Memory B cell (primary cell): ENCODE measurements around the gene RASA4B.
"Not testable (repeated sequence)": the region's sequence is repeated elsewhere in the genome, so short reads cannot be mapped to it uniquely, and the experiment has no call there.

Experiments used
- ATAC-seq: fragments of 150-1000 bp; cut with Tn5 transposase; 2 replicates; pipeline ENCODE4 v1.10.0; 2021; ENCODE audit warnings: low read depth, mild to moderate bottlenecking, moderate library complexity
- DNase-seq, 2 donors: peaks; one replicate each; pipeline ENCODE4 v3.0.0; 2022; ENCODE audit warnings: low spot score in 2 of 2
- H3K27ac Mint-ChIP-seq: one replicate; pipeline ENCODE4 v1.8.0; 2022; ENCODE audit warnings: mild to moderate bottlenecking, moderate library complexity, mixed read lengths
- H3K27me3 Mint-ChIP-seq: one replicate; pipeline ENCODE4 v1.8.0; 2022; ENCODE audit warnings: mixed read lengths
- H3K36me3 Mint-ChIP-seq: one replicate; pipeline ENCODE4 v1.8.0; 2022; ENCODE audit warnings: mild to moderate bottlenecking, mixed read lengths
- H3K4me1 Mint-ChIP-seq: one replicate; pipeline ENCODE4 v1.8.0; 2022; ENCODE audit warnings: mixed read lengths
- H3K4me3 Mint-ChIP-seq: one replicate; pipeline ENCODE4 v1.8.0; 2022; ENCODE audit warnings: mild to moderate bottlenecking, moderate library complexity, mixed read lengths
- H3K9me3 Mint-ChIP-seq: one replicate; pipeline ENCODE4 v1.8.0; 2022; ENCODE audit warnings: mixed read lengths

The RASA4B gene

DNA sequence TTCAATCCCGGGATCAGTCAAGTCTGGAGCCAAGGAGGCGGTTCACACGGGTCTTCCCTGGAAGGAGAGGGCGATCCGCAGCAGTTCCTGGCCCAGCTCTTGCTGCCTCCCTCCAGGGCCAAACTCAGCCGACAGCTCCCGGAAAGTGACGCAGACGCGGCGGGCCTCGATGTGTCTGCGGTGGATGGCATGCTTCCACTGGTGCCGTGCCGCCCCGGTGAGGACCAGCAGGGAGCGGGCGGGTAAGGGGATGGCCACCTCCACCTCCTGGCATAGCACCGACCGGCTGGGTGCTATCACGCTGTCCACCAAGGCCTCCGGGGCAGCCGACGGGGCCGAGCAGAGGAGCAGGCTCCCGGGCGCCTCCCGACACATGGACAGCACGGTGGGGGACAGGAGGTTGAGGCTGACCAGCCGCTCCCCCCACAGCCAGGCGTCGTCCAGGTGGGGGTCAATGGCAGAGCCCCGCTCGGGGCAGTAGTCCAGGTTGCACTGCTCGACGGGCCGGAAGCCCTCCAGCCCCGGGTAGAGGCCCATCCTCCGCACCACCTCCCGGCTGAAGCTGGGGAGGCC, 60.1 kb downstream of the RASA4B start:
- no peak overlapping the region for H3K4me3 Mint-ChIP-seq
- ATAC-seq (no peak), DNase-seq (no peak)
- H3K27ac Mint-ChIP-seq = no peak overlapping the region
- peaks cover 2% of the 10 kb centered on the region for H3K36me3 Mint-ChIP-seq
- H3K27me3 Mint-ChIP-seq = no peaks in the 10 kb centered on the region
- H3K4me1 Mint-ChIP-seq = peaks cover 6% of the 10 kb centered on the region
- H3K9me3 Mint-ChIP-seq = no peaks in the 10 kb centered on the region

DNA sequence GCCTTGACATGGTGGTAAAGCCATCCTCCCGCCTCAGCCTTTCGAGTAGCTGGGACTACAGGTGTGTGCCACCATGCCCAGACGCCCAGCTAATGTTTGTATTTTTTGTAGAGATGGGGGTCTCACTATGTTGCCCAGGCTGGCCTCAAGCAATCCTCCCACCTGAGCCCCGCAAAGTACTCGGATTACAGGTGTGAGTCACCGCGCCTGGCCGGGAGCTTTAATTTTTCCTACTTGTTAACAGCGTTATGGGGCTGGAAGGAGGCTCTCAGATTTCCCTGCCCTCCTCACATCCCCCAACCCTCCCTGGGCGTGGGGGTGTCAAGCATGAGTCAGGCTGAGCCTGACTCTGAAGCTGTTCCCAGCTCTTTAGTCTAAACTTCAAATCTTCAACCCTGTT, 61.2 kb downstream of the RASA4B start:
- Mint-ChIP-seq H3K36me3 (peaks cover 2% of the 10 kb centered on the region), H3K9me3 (no peaks in the 10 kb centered on the region), H3K4me1 (peaks cover 6% of the 10 kb centered on the region), H3K27ac (no peak overlapping the region), H3K27me3 (no peaks in the 10 kb centered on the region), H3K4me3 (no peak overlapping the region)
- DNase-seq = no peak
- no peak for ATAC-seq

DNA sequence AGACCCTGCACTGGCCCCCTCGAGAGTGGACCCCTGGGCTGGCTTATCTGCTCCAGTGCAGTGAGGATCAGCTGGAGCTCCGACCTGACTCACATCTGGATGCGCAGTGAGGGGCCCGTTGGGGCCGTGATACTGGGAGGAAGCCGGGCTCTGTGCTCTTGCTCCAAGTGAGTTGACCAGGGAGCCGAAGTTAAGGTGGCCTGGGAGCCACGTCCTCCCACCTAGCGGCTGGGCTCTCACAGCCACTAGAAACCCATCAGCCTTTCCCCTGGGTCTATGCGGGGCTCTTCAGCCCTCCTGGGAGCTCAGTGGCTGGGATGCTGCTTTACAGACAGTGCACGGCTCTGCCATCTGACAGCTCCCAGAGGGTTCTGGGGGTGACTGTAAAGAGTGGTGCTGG, 62.0 kb downstream of the RASA4B start:
- peaks cover 3% of the 10 kb centered on the region for H3K4me1 Mint-ChIP-seq
- H3K27me3 Mint-ChIP-seq = no peaks in the 10 kb centered on the region
- H3K4me3 Mint-ChIP-seq = no peak overlapping the region
- H3K9me3 Mint-ChIP-seq = no peaks in the 10 kb centered on the region
- DNase-seq (no peak), ATAC-seq (no peak)
- no peak overlapping the region for H3K27ac Mint-ChIP-seq
- peaks cover 2% of the 10 kb centered on the region for H3K36me3 Mint-ChIP-seq

DNA sequence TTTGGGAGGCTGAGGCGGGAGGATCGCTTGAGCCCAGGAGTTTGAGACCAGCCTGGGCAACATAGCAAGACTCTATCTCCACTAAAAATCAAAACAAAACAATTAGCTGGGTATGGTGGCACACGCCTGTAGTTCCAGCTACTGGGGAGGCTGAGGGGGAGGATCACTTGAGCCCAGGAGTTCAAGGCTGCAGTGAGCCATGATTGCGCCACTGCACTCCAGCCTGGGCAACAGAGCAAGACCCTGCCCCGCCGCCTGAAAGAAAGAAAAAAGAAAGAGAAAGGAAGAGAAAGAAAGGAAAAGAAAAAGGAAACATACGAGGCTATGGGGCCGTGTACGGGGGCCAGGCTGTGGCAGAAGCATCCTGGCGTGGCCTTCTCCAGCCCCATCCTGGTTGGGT, 62.6 kb downstream of the RASA4B start:
- H3K9me3 Mint-ChIP-seq, H3K27me3 Mint-ChIP-seq, H3K36me3 Mint-ChIP-seq, ATAC-seq, H3K4me3 Mint-ChIP-seq, H3K27ac Mint-ChIP-seq, DNase-seq, H3K4me1 Mint-ChIP-seq: not testable (repeated sequence)

DNA sequence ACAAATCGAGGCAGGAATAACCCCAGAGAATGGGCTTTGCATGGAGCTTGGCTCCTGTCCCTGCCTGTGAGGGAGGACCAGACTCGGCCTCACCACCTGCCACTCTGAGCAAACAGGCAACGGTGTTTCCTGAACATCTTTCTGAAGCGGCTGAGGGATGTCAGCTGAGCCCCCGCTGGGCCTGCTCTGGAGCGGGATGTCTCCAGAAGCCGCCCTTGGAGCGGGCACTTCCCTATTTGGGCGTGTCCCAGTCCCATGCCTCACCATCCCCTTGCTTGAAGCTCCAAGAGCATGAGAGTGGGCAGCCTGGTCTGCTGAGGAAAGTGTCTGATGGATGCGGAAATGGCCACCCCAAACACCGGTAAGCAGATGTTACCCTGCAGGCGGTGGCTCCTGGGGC, 63.1 kb downstream of the RASA4B start:
- Mint-ChIP-seq H3K36me3 (peaks cover 2% of the 10 kb centered on the region), H3K9me3 (no peaks in the 10 kb centered on the region), H3K4me1 (peaks cover 7% of the 10 kb centered on the region), H3K27me3 (no peaks in the 10 kb centered on the region), H3K27ac (no peak overlapping the region), H3K4me3 (no peak overlapping the region)
- ATAC-seq (no peak), DNase-seq (no peak)

DNA sequence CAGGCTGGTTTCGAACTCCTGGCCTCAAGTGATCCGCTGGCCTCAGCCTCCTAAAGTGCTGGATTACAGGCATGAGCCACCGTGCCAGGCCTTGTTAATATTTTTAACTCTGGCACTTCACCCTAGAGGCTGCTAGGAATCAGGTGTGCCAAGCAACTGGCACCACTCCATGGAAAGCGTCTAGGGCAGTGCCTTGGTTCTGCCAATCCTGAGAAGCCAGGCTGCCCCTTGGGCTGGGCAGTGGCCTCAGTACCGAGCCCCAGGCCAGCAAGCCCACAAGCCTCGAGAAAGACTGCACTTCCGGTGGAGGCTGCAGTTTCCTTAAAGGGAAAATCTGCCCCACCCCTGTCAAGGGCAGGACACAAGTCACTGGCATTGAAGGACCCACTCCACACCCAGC, 64.3 kb downstream of the RASA4B start:
- Mint-ChIP-seq H3K27me3 (no peaks in the 10 kb centered on the region), H3K27ac (no peak overlapping the region), H3K36me3 (peaks cover 4% of the 10 kb centered on the region), H3K9me3 (no peaks in the 10 kb centered on the region), H3K4me1 (peaks cover 7% of the 10 kb centered on the region), H3K4me3 (no peak overlapping the region)
- DNase-seq (no peak), ATAC-seq (no peak)

DNA sequence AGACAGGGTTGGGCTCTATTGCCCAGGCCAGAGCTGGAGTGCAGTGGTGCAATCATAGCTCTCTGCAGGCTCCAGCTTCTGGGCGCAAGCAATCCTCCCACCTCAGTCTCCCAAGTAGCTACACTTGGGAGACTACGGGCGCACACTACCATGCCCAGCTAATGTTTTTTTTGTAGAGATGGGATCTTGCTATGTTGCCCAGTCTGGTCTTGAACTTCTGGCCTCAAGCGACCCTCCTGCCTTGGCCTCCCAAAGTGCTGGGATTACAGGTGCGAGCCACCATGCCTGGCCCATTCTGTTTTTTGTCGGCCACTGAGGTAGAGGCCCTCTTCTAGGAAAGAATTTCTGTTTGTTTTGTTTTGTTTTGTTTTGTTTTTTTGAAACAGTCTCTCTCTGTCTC, 65.1 kb downstream of the RASA4B start:
- ATAC-seq (no peak), DNase-seq (no peak)
- Mint-ChIP-seq H3K27me3 (no peaks in the 10 kb centered on the region), H3K4me3 (no peak overlapping the region), H3K4me1 (peaks cover 7% of the 10 kb centered on the region), H3K36me3 (peaks cover 4% of the 10 kb centered on the region), H3K9me3 (no peaks in the 10 kb centered on the region), H3K27ac (no peak overlapping the region)

DNA sequence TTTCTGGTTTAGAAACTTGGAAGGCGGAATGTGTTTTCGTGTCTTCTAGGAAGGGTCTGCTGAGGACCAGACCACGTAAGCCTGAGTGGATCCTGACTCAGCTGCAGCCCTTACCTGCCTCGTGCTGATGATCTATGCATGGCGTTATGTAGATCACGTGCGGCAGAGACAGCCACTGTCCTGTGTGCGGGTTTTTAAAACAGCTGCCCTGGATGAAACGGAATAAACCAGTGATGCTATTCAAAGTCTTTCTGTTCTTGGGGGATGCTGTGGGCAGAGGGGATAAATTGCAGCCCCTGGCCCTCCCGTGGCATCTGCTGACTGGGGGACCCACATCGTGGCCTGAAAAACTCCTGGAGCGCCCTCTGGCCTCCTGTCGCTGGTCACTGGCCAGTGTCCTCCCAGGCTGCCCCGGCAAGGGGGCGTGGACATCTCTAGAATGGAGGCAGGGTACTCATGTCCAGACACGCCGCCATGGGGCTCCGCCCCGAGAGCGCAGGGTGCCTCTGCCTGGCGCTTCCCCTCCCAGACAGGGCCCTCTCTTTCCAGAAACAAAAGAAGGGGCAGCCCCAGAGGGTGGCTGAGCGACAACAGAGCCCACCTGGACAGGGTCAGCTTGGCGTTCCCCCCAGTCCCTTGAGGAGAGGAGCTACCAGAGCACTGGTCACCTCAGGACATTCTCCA, 66.1 kb downstream of the RASA4B start:
- no peak overlapping the region for H3K27ac Mint-ChIP-seq
- peaks cover 11% of the 10 kb centered on the region for H3K4me1 Mint-ChIP-seq
- H3K36me3 Mint-ChIP-seq = peaks cover 11% of the 10 kb centered on the region
- no peaks in the 10 kb centered on the region for H3K9me3 Mint-ChIP-seq
- H3K4me3 Mint-ChIP-seq = no peak overlapping the region
- H3K27me3 Mint-ChIP-seq = no peaks in the 10 kb centered on the region
- ATAC-seq (no peak), DNase-seq (no peak)

DNA sequence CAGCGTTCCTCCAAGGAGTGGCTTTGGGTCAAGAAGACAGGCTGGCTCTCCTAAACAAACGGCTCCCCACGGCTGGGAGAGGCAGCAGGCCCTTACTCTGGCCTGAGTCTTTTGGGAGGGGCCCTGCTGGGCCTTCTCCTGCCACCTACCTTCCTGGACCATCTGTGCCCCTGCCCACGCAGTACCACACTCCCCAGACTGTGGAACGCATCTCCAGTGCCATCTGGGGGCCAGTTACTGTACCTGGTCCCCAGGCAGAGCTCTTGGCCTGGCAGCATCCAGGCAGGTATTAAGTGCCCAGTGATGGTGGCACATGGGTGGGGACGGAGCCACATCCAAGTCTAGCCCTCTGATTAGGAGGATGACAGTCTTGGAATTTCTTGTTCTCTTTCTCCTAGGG, 67.3 kb downstream of the RASA4B start:
- peaks cover 18% of the 10 kb centered on the region for H3K36me3 Mint-ChIP-seq
- ATAC-seq (peak; percentile 94), DNase-seq (peak; percentile 54 to 62)
- H3K27ac Mint-ChIP-seq = peak overlapping the region; percentile 83
- H3K4me3 Mint-ChIP-seq = no peak overlapping the region
- peaks cover 19% of the 10 kb centered on the region for H3K4me1 Mint-ChIP-seq
- H3K9me3 Mint-ChIP-seq = no peaks in the 10 kb centered on the region
- H3K27me3 Mint-ChIP-seq = no peaks in the 10 kb centered on the region

DNA sequence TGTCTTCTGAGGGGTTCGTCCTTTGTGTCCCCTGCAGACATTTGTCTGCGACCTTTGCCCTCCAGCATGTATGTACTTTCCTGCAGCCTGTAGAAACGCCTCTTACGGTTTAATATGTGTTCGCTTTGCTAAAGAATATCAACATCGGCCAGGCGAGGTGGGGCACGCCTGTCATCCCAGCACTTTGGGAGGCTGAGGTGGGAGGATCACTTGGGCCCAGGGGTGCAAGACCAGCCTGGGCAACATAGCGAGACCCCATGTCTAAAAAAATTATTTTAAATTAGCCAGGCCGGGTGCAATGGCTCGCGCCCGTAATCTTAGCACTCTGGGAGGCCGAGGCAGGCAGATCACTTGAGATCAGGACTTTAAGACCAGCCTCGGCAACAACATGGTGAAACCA, 68.4 kb downstream of the RASA4B start:
- Mint-ChIP-seq H3K4me1 (peaks cover 24% of the 10 kb centered on the region), H3K27ac (no peak overlapping the region), H3K4me3 (no peak overlapping the region), H3K36me3 (peaks cover 22% of the 10 kb centered on the region), H3K27me3 (no peaks in the 10 kb centered on the region), H3K9me3 (no peaks in the 10 kb centered on the region)
- no peak for ATAC-seq
- DNase-seq = no peak

DNA sequence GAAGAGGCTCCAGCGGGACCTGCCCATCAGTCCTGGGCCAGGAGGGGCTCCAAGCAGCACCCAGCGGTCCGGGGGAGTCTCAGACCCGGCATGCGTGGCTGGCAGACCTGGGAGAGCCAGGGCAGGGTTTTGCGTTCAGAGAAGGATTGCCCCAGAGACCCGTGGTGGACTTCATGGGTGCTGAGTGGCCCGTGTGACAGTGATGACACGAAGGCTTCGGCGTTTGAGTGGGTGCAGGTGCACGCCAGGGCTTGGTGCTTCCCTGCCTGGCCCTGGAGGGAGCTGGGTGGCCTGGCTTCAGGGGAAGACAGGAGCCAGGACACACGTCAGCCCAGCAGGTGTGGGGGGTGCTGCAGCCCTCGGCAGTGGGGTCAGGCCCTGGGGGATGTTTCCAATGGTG, 70.3 kb downstream of the RASA4B start:
- Mint-ChIP-seq H3K27me3 (no peaks in the 10 kb centered on the region), H3K4me3 (no peak overlapping the region), H3K4me1 (peaks cover 23% of the 10 kb centered on the region), H3K36me3 (peaks cover 22% of the 10 kb centered on the region), H3K9me3 (no peaks in the 10 kb centered on the region), H3K27ac (no peak overlapping the region)
- ATAC-seq = no peak
- DNase-seq = no peak

DNA sequence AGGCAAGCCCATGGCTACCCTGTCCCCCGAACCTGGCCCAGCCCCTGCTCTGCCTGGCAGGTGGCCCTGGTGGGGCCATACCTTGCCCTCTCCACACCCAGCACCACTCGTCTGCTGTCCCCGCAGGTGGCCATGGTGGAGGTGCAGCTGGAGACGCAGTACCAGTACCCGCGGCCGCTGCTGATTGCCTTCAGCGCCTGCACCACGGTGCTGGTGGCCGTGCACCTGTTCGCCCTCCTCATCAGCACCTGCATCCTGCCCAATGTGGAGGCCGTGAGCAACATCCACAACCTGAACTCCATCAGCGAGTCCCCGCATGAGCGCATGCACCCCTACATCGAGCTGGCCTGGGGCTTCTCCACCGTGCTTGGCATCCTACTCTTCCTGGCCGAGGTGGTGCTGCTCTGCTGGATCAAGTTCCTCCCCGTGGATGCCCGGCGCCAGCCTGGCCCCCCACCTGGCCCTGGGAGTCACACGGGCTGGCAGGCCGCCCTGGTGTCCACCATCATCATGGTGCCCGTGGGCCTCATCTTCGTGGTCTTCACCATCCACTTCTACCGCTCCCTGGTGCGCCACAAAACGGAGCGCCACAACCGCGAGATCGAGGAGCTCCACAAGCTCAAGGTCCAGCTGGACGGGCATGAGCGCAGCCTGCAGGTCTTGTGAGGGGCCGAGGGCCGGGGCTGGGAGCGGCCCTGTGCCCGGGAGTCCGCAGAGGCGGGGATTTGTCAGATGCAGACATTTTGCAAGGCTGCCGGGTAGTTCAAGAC, 71.0 kb downstream of the RASA4B start:
- Mint-ChIP-seq H3K27me3 (no peaks in the 10 kb centered on the region), H3K4me3 (peak overlapping the region; percentile 43)

DNA sequence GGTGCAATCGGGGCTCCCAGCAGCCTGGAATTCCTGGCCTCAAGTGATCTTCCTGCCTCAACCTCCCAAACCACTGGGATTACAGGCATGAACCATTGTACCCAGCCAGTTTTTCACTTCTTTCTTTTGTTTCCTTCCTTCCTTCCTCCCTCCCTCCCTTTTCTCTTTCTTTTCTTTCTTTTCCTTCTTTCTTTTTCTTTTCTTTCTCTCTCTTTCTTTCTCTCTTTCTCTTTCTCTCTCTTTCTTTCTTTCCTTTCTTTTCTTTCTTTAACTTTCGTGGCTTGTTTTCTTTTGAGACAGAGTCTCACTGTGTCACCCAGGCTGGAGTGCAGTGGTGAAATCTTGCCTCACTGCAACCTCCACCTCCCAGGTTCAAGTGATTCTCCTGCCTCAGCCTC, 71.9 kb downstream of the RASA4B start:
- H3K4me3 Mint-ChIP-seq = peak overlapping the region; percentile 85
- peaks cover 32% of the 10 kb centered on the region for H3K4me1 Mint-ChIP-seq
- H3K9me3 Mint-ChIP-seq = no peaks in the 10 kb centered on the region
- H3K27ac Mint-ChIP-seq = peak overlapping the region; percentile 96
- no peaks in the 10 kb centered on the region for H3K27me3 Mint-ChIP-seq
- DNase-seq = no peak
- ATAC-seq = no peak
- peaks cover 23% of the 10 kb centered on the region for H3K36me3 Mint-ChIP-seq

More for the DNA sequence above, 71.0 kb downstream of the RASA4B start:
- ATAC-seq (no peak), DNase-seq (no peak)
- peaks cover 22% of the 10 kb centered on the region for H3K36me3 Mint-ChIP-seq
- H3K27ac Mint-ChIP-seq = peak overlapping the region; percentile 96
- H3K4me1 Mint-ChIP-seq = peaks cover 30% of the 10 kb centered on the region
- no peaks in the 10 kb centered on the region for H3K9me3 Mint-ChIP-seq

DNA sequence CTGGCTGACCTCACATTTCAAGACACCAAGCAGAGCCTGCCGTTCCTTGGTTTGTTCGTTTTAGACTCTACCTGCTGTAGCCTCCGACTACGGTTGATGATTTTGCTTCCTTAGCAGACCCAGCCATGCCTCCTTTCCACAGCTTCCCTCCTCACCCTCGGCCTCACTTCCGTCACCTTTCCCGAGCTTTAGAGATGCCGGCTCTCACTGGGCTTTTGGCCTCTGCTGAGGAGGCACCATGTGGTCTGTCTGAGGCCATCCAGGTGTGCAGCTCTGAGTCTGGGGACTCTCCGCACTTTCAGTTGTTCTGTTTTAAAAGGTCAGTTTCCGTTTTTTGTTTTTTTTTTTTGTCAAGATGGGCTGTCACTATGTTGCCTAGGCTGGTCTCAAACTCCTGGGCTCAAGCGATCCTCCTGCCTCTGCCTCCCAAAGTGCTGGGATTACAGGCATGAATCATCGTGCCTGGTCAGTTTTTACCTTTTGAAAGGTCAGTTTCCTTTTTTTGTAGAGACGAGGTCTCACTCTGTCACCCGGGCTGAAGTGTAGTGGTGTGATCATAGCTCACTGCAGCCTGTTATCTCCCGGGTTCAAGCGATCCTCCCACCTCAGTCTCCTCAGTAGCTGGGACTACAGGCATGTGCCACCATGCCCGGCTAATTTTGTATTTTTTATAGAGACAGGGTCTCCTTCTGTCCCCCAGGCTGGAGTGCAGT, 72.5 kb downstream of the RASA4B start:
- H3K9me3 Mint-ChIP-seq = no peaks in the 10 kb centered on the region
- H3K27ac Mint-ChIP-seq = peak overlapping the region; percentile 96
- H3K36me3 Mint-ChIP-seq = peaks cover 23% of the 10 kb centered on the region
- ATAC-seq = peak; percentile 55
- DNase-seq = peak; percentile 47 to 51
- peak overlapping the region; percentile 83 for H3K4me3 Mint-ChIP-seq
- H3K27me3 Mint-ChIP-seq = no peaks in the 10 kb centered on the region
- peaks cover 27% of the 10 kb centered on the region for H3K4me1 Mint-ChIP-seq
